ENCODE measurements around the gene UEVLD. TPM values are rescaled to one million over a fixed set of nuclear protein-coding genes. Genes with fewer than 3 reads are reported as not detected.

The UEVLD gene
- polyA plus RNA-seq (2012; ENCODE audit: insufficient read depth, insufficient read length) = not detected

GRCh38 chr11:18588297-18589252 lies at the start of gene UEVLD:
Gene UEVLD, minus strand, starts transcription at chr11:18588734. Its CDS starts 80 bp downstream, at chr11:18588654.
- no peak within 1 kb of the TSS for H3K4me3 ChIP-seq (ENCODE audit: low read length)
- no peak for DNase-seq (ENCODE audit: low read depth, low spot score)

GRCh38 chr11:18634140-18635032 lies 45.9 kb upstream of the UEVLD start, which contains the start of gene SPTY2D1:
Gene SPTY2D1, minus strand, starts transcription at chr11:18634342. Its CDS starts 85 bp downstream, at chr11:18634257.
- H3K4me3 ChIP-seq (ENCODE audit: low read length) = peak within 1 kb of the TSS; percentile 99
- peak; percentile 98 for DNase-seq (ENCODE audit: low read depth, low spot score)

GRCh38 chr11:18633256-18634139 lies 45.0 kb upstream of the UEVLD start:
- peak overlapping the region; percentile 99 for H3K4me3 ChIP-seq (ENCODE audit: low read length)
- peak; percentile 77 for DNase-seq (ENCODE audit: low read depth, low spot score)

GRCh38 chr11:18632841-18633240 lies 44.3 kb upstream of the UEVLD start:
- DNase-seq (ENCODE audit: low read depth, low spot score) = no peak
- H3K4me3 ChIP-seq (ENCODE audit: low read length) = peak overlapping the region; percentile 99

GRCh38 chr11:18624161-18624560 lies 35.6 kb upstream of the UEVLD start:
- no peak overlapping the region for H3K4me3 ChIP-seq (ENCODE audit: low read length)
- no peak for DNase-seq (ENCODE audit: low read depth, low spot score)

- DNase-seq (ENCODE audit: low read depth, low spot score) = no peak
- H3K4me3 ChIP-seq (ENCODE audit: low read length) = no peak overlapping the region
Observed at GRCh38 chr11:18623707-18624106, 35.2 kb upstream of the UEVLD start.

- DNase-seq (ENCODE audit: low read depth, low spot score) = no peak
- H3K4me3 ChIP-seq (ENCODE audit: low read length) = peak overlapping the region; percentile 10
Observed at GRCh38 chr11:18618342-18619025, 29.9 kb upstream of the UEVLD start.

GRCh38 chr11:18617688-18618341 lies 29.3 kb upstream of the UEVLD start:
- DNase-seq (ENCODE audit: low read depth, low spot score) = peak; percentile 94
- H3K4me3 ChIP-seq (ENCODE audit: low read length) = peak overlapping the region; percentile 10

- H3K4me3 ChIP-seq (ENCODE audit: low read length) = no peak overlapping the region
- DNase-seq (ENCODE audit: low read depth, low spot score) = no peak
Observed at GRCh38 chr11:18615628-18616392, 27.3 kb upstream of the UEVLD start.

- no peak for DNase-seq (ENCODE audit: low read depth, low spot score)
- H3K4me3 ChIP-seq (ENCODE audit: low read length) = no peak overlapping the region
Observed at GRCh38 chr11:18614667-18615066, 26.1 kb upstream of the UEVLD start.

- H3K4me3 ChIP-seq (ENCODE audit: low read length) = no peak overlapping the region
- DNase-seq (ENCODE audit: low read depth, low spot score) = no peak
Observed at GRCh38 chr11:18612394-18612793, 23.9 kb upstream of the UEVLD start.

- no peak overlapping the region for H3K4me3 ChIP-seq (ENCODE audit: low read length)
- DNase-seq (ENCODE audit: low read depth, low spot score) = no peak
Observed at GRCh38 chr11:18611196-18611595, 22.7 kb upstream of the UEVLD start.

GRCh38 chr11:18608376-18608775 lies 19.8 kb upstream of the UEVLD start:
- no peak for DNase-seq (ENCODE audit: low read depth, low spot score)
- H3K4me3 ChIP-seq (ENCODE audit: low read length) = no peak overlapping the region

GRCh38 chr11:18600915-18601569 lies 12.5 kb upstream of the UEVLD start:
- DNase-seq (ENCODE audit: low read depth, low spot score) = no peak
- no peak overlapping the region for H3K4me3 ChIP-seq (ENCODE audit: low read length)

- H3K4me3 ChIP-seq (ENCODE audit: low read length) = no peak within 1 kb of the TSS
- DNase-seq (ENCODE audit: low read depth, low spot score) = no peak
Observed at GRCh38 chr11:18599739-18600230, 11.3 kb upstream of the UEVLD start, which contains the start of gene MISFA. Gene MISFA, plus strand, starts transcription at chr11:18599789. Its CDS starts 140 bp downstream, at chr11:18599929.

Data from Jurkat, Clone E6-1 (cell line).